T-helper 2 cell treated with Interferon-gamma antibody and Interleukin-4, amounts not matched to agents 5 μg/mL and 100 μg/mL, for 36 hours (primary cell): ENCODE data around the gene PPP2R5C.

Experiments
- DNase-seq: peaks from one replicate; pipeline ENCODE4 v3.0.0; 2021; ENCODE audit warnings: low spot score
- H3K27ac Mint-ChIP-seq: one replicate; pipeline ENCODE4 v1.8.0; 2021; ENCODE audit warnings: mild to moderate bottlenecking, mixed read lengths
- H3K27me3 Mint-ChIP-seq: one replicate; pipeline ENCODE4 v1.8.0; 2021; ENCODE audit warnings: low read depth, mixed read lengths
- H3K36me3 Mint-ChIP-seq: one replicate; pipeline ENCODE4 v1.8.0; 2021; ENCODE audit warnings: low read depth, mixed read lengths
- H3K4me1 Mint-ChIP-seq: one replicate; pipeline ENCODE4 v1.8.0; 2021; ENCODE audit warnings: low read depth, mixed read lengths
- H3K4me3 Mint-ChIP-seq: one replicate; pipeline ENCODE4 v1.8.0; 2022; ENCODE audit warnings: mild to moderate bottlenecking, moderate library complexity, mixed read lengths
- H3K9me3 Mint-ChIP-seq: one replicate; pipeline ENCODE4 v1.8.0; 2021; ENCODE audit warnings: mixed read lengths

Gene PPP2R5C

DNA sequence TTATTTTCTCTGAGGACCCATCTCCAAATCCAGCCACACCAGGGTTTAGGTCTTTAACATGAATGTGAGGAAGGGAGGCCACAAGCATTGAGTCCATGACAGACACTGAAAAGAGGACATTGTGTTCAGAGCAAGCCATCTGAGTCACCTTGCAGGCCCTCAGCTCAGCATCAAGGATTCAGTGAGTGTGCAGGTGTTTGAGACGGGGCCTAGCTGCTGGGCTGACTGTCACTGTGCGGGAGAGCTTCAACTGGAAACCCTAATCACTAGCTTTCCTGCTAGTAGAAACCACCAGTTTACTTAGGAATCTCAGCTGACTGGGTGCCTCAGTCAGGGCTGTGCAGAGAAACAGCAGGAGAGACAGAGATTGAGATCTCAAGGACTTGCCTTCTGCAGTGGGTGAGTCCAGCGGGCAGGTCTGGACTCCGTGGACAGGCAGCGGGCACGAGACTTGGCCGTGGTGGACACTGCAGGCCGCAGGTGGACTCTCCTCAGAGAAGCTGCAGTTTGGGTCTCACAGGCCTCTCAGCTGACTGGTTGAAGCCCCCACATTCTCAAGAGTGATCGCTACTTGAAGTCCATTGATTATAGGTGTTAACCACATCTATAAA is 116.8 kb downstream of the PPP2R5C start:
- H3K27me3 Mint-ChIP-seq, result no peaks in the 10 kb centered on the region
- H3K4me1 Mint-ChIP-seq, result peaks cover 43% of the 10 kb centered on the region
- H3K36me3 Mint-ChIP-seq, result peaks cover 35% of the 10 kb centered on the region
- no peaks in the 10 kb centered on the region for H3K9me3 Mint-ChIP-seq
- peak overlapping the region; percentile 39 for H3K4me3 Mint-ChIP-seq
- peak overlapping the region; percentile 53 for H3K27ac Mint-ChIP-seq
- DNase-seq, result no peak

DNA sequence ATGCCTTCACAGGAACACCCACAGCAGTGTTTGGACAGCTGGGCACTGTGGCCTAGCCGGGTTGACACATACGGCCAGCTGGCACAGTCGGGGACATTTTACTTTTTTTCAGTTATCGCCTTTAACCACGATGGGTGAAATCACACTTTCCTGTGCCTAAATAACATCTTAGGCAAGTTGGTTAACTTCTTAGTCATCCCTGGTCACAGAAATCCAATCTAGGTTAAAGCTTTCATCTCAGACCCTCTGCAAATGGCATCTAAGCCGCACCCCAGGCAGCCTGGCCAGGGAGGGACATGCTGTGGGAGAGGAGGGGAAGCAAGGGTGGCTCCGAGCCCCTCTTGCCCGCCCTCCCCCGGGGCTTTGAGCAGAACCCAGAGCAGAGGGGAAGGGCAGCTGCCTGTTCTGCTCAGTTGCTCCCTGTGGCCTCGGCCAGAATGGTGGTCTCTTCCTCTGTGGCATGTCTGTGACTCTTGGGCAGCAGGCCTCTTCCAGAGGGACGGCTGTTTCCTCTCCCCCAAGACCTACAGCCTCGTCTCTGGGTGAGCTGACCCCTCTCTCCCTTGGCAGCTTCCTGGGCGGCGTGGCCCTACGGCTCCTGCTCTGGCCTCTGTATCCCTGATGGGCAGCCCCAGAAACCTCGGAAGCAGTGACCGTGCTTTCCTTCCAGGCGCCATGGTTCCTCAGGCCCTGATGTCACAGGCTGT is 117.5 kb downstream of the PPP2R5C start:
- Mint-ChIP-seq H3K36me3 (peaks cover 40% of the 10 kb centered on the region), H3K27ac (peak overlapping the region; percentile 75), H3K9me3 (no peaks in the 10 kb centered on the region), H3K27me3 (no peaks in the 10 kb centered on the region), H3K4me3 (peak overlapping the region; percentile 21), H3K4me1 (peaks cover 41% of the 10 kb centered on the region)
- peak; percentile 42 for DNase-seq

GRCh38 chr14:101879529-101880336 is 118.2 kb downstream of the PPP2R5C start:
- peak overlapping the region; percentile 75 for H3K27ac Mint-ChIP-seq
- no peak for DNase-seq
- peaks cover 46% of the 10 kb centered on the region for H3K36me3 Mint-ChIP-seq
- no peaks in the 10 kb centered on the region for H3K9me3 Mint-ChIP-seq
- H3K4me1 Mint-ChIP-seq, result peaks cover 38% of the 10 kb centered on the region
- peak overlapping the region; percentile 21 for H3K4me3 Mint-ChIP-seq
- H3K27me3 Mint-ChIP-seq, result no peaks in the 10 kb centered on the region

DNA sequence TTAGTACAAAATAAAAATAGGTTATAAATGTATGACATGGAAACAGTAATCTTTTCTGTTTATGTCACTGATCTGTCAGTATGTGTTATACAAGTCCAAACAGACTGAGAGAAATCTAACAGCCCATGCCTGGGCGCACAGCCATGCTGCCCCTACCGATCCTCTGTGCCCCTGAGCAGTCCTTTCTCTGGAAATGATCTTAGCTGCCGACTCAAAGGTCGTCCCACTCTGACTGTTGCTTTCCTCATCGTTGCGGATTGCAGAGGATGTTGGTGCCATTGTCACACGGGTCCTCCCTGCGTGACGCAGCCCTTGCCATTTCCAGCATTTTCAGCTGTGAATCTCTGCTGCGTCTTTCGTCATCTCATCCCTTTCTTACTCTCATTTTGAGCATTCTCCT is 119.9 kb downstream of the PPP2R5C start:
- Mint-ChIP-seq H3K36me3 (peaks cover 54% of the 10 kb centered on the region), H3K27me3 (no peaks in the 10 kb centered on the region), H3K4me1 (peaks cover 23% of the 10 kb centered on the region), H3K4me3 (no peak overlapping the region), H3K27ac (no peak overlapping the region), H3K9me3 (no peaks in the 10 kb centered on the region)
- no peak for DNase-seq

DNA sequence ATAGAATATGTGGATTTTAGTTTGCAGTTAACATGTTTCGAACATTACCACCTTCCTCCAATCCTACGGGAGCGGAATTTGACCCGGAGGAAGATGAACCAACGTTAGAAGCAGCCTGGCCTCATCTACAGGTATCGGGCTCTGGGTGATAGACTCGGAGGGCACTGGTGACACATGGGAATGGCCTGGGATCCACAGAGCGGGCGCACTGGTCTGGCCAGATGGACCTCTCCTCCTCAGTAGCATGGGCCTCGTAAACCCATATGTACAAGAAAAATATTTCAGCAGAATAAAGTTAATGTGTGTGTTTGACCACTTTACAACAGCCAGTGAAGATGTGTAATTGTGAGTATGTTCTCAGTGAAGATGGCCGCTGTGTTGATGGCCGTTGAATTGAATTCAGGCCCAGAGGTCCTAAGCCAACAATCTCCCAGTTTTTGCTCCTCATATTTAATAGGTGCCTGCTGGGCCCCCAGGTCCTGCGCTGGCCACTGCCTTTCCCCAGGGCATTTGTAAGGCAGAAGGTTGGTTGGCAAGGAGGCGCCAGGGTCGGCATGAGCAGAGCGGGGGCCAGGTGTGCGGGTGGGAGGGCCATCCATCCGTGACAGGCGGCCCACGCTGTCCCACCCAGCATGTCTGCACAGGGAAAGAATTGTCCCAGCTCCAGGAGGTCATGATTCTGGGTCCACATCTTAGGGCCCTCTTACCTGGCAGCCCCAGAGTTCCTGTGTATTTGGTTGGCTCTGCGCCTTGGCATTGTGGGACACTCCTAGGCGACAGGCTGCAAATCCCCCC is 120.8 kb downstream of the PPP2R5C start:
- H3K4me1 Mint-ChIP-seq, result peaks cover 18% of the 10 kb centered on the region
- H3K9me3 Mint-ChIP-seq, result no peaks in the 10 kb centered on the region
- H3K27ac Mint-ChIP-seq, result no peak overlapping the region
- peaks cover 57% of the 10 kb centered on the region for H3K36me3 Mint-ChIP-seq
- no peak for DNase-seq
- H3K4me3 Mint-ChIP-seq, result no peak overlapping the region
- H3K27me3 Mint-ChIP-seq, result no peaks in the 10 kb centered on the region

DNA sequence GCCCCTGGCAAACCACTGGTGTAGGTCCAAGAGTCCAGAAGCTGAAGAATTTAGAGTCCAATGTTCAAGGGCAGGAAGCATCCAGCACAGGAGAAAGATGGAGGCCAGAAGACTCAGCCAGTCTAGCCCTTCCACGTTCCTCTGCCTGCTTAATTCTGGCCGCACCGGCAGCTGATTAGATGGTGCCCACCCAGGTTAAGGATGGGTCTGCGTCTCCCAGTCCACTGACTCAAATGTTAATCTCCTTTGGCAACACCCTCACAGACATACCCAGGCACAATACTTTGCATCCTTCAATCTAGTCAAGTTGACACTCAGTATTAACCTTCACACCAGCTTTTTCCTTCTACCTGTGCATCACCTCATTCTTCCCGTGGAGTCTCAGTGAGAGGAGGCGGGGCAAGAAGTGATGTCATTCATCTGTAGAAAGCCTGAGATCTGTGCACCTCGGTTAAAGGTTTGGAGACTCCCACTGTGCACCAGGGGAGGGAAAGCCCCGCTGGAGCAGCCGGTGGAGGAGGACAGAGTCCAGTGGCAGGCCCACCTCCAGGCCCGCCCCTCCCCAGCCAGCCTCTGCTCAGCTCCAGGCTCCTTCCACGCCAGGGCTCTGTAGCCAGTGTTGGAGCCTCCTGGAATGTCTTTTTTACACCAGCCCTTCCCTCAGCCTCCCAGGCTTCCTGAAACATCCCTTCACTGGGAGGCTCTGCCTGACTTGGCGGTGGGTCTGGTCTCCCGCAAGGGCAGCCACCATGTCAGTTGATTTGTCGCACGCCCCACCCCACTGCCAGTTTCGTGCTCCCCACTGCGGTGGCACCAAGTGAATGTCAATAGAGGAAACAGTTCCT is 122.8 kb downstream of the PPP2R5C start:
- DNase-seq, result no peak
- H3K27ac Mint-ChIP-seq, result no peak overlapping the region
- peaks cover 6% of the 10 kb centered on the region for H3K4me1 Mint-ChIP-seq
- no peaks in the 10 kb centered on the region for H3K9me3 Mint-ChIP-seq
- H3K27me3 Mint-ChIP-seq, result no peaks in the 10 kb centered on the region
- H3K4me3 Mint-ChIP-seq, result no peak overlapping the region
- H3K36me3 Mint-ChIP-seq, result peaks cover 60% of the 10 kb centered on the region

GRCh38 chr14:101884934-101885576 is 123.5 kb downstream of the PPP2R5C start:
- H3K36me3 Mint-ChIP-seq, result peaks cover 64% of the 10 kb centered on the region
- no peaks in the 10 kb centered on the region for H3K27me3 Mint-ChIP-seq
- H3K9me3 Mint-ChIP-seq, result no peaks in the 10 kb centered on the region
- H3K27ac Mint-ChIP-seq, result no peak overlapping the region
- no peak for DNase-seq
- H3K4me1 Mint-ChIP-seq, result no peaks in the 10 kb centered on the region
- no peak overlapping the region for H3K4me3 Mint-ChIP-seq

- Mint-ChIP-seq H3K27ac (no peak overlapping the region), H3K27me3 (no peaks in the 10 kb centered on the region), H3K4me3 (no peak overlapping the region), H3K9me3 (no peaks in the 10 kb centered on the region), H3K36me3 (peaks cover 67% of the 10 kb centered on the region), H3K4me1 (no peaks in the 10 kb centered on the region)
- no peak for DNase-seq
Measured at GRCh38 chr14:101887219-101887618, 125.7 kb downstream of the PPP2R5C start.

- Mint-ChIP-seq H3K27me3 (no peaks in the 10 kb centered on the region), H3K4me3 (no peak overlapping the region), H3K36me3 (peaks cover 64% of the 10 kb centered on the region), H3K27ac (no peak overlapping the region), H3K4me1 (no peaks in the 10 kb centered on the region), H3K9me3 (no peaks in the 10 kb centered on the region)
- DNase-seq, result no peak
Measured at GRCh38 chr14:101888182-101888581, 126.7 kb downstream of the PPP2R5C start.

GRCh38 chr14:101889366-101889765 is 127.9 kb downstream of the PPP2R5C start:
- peak overlapping the region; percentile 35 for H3K27ac Mint-ChIP-seq
- no peaks in the 10 kb centered on the region for H3K4me1 Mint-ChIP-seq
- H3K36me3 Mint-ChIP-seq, result peaks cover 62% of the 10 kb centered on the region
- no peaks in the 10 kb centered on the region for H3K27me3 Mint-ChIP-seq
- H3K9me3 Mint-ChIP-seq, result no peaks in the 10 kb centered on the region
- H3K4me3 Mint-ChIP-seq, result no peak overlapping the region
- DNase-seq, result no peak

DNA sequence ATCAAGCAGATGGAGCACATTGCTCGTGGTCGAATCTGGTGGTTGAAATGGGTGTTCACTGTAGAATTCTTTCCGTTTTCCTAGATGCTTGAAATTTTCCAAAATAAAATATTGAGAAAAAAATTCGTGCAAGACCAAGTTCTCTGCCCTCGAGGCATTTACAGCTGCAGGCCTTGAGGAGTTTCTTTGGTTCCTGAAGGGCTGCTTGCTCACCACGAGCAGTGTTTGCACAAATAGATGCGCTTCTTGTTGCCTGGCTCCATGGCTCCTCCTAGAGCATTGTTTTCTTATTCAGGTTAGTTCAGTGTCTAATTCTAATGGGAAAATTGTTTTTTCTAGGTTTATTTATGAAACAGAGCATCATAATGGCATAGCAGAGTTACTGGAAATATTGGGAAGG is 128.4 kb downstream of the PPP2R5C start:
- no peaks in the 10 kb centered on the region for H3K4me1 Mint-ChIP-seq
- peaks cover 64% of the 10 kb centered on the region for H3K36me3 Mint-ChIP-seq
- H3K27me3 Mint-ChIP-seq, result no peaks in the 10 kb centered on the region
- no peak for DNase-seq
- no peaks in the 10 kb centered on the region for H3K9me3 Mint-ChIP-seq
- H3K27ac Mint-ChIP-seq, result peak overlapping the region; percentile 35
- H3K4me3 Mint-ChIP-seq, result no peak overlapping the region

DNA sequence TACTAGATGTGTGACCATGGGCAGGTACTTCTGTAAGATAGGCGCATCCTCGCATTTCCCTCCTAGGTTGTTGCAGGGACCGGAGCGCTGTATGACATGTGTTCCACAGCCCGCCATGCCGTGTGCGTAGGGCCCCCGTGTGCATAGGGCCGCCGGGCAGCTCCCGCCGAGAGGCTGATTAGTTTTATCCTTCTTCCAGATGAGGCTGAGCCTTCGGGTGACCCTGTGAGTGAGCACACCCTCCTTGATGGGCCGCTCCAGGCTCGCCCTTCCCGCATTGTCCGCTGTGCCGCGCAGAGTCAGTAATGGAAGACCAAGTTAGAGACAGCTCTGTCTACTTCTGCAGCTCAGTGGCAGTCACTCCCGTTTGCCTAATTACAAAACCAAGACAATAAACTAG is 130.0 kb downstream of the PPP2R5C start:
- H3K9me3 Mint-ChIP-seq, result no peaks in the 10 kb centered on the region

GRCh38 chr14:101893759-101894158 is 132.2 kb downstream of the PPP2R5C start:
- H3K4me3 Mint-ChIP-seq, result no peak overlapping the region
- no peaks in the 10 kb centered on the region for H3K9me3 Mint-ChIP-seq
- peaks cover 69% of the 10 kb centered on the region for H3K36me3 Mint-ChIP-seq
- no peak overlapping the region for H3K27ac Mint-ChIP-seq
- H3K27me3 Mint-ChIP-seq, result no peaks in the 10 kb centered on the region
- no peaks in the 10 kb centered on the region for H3K4me1 Mint-ChIP-seq
- DNase-seq, result no peak

More for the DNA sequence above, 130.0 kb downstream of the PPP2R5C start:
- no peak overlapping the region for H3K4me3 Mint-ChIP-seq
- no peak overlapping the region for H3K27ac Mint-ChIP-seq
- no peaks in the 10 kb centered on the region for H3K4me1 Mint-ChIP-seq
- peaks cover 58% of the 10 kb centered on the region for H3K36me3 Mint-ChIP-seq
- DNase-seq, result no peak
- no peaks in the 10 kb centered on the region for H3K27me3 Mint-ChIP-seq
